CD4-positive, alpha-beta T cell treated with Interleukin-1 beta for 1 hour (primary cell): Measurements from ENCODE around the gene SRRM3.
A peak's percentile ranks its signal among the peaks of the same experiment; 100 is the strongest.
"Not testable (repeated sequence)": the region's sequence is repeated elsewhere in the genome, so short reads cannot be mapped to it uniquely, and the experiment has no call there.

Source experiments
- DNase-seq, 2 donors: peaks; one replicate each; pipeline ENCODE4 v3.0.0-alpha.2; 2020 to 2022

SRRM3 gene

DNA sequence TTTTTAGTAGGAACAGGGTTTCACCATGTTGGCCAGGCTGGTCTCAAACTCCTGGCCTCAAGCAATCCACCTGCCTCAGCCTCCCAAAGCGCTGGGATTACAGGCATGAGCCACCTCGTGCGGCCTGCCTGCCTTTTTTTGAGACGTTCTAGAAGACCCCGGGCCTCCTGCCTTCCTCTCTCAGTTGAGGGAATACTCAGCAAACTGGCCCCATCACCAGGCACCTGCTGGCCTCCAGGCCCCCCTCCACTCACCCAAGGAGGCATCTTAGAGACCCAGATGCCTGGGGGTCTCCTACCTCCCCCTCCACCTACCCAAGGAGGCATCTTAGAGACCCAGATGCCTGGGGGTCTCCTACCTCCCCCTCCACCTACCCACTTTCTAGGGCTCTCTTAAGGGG lies 91.2 kb downstream of the SRRM3 start:
- DNase-seq = not testable (repeated sequence)

DNA sequence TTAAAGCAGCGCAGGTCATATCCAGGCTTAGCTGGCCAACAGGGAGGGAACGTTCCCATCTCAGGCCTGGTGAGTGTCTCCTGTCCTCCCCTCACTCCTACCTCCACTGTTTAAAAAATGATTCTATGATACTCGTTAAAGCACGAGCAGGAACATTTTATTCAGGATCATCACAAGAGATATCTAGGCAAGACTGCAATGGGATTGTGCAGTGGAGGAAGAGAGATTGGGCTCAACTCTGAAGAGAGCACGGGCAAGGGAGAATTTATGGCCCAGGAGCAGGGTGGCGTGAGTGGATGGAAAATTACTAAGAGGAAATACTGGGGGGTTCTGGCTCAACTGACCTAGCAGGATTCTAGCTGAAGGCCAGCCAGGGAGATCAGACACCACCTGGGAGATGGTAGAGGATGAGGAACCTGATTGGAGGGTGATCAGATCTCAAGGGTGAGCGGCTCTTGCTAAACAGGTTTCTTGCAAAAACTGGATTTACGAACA lies 91.8 kb downstream of the SRRM3 start:
- no peak for DNase-seq

DNA sequence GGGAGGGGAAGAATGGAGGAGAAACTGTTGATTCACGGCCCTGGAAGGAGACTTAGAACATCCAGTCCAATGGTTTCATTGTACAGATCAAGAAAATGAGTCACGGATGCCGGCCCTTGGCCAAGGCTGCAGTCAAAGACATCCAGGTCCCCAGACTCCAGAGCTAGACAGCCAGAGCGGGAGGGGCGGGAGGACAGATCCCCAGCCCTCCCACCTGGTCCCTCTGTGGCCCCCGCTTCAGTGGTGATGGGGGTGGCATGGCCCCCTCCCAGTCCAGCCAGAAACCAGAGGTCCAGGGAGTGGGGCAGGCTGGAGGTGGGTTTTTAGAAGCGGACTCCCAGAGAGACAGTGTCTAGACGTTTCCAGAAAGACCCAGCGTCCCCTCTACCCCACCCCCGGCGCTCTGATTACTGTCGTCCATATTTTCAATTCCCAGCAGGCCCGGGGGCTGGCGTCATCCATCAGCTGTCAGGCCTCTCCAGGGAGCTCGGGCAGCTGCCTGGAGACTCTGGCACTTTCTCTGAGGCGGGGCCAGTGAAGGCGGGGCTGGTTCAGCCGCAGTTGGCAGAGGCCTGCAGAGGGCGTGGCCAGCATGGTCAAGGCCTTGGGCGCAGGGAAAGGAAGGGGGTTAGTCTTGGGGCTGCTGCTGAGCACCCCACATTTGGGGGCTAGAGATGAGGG lies 92.8 kb downstream of the SRRM3 start:
- DNase-seq = peak in 1 of 2 donors; percentile 52

DNA sequence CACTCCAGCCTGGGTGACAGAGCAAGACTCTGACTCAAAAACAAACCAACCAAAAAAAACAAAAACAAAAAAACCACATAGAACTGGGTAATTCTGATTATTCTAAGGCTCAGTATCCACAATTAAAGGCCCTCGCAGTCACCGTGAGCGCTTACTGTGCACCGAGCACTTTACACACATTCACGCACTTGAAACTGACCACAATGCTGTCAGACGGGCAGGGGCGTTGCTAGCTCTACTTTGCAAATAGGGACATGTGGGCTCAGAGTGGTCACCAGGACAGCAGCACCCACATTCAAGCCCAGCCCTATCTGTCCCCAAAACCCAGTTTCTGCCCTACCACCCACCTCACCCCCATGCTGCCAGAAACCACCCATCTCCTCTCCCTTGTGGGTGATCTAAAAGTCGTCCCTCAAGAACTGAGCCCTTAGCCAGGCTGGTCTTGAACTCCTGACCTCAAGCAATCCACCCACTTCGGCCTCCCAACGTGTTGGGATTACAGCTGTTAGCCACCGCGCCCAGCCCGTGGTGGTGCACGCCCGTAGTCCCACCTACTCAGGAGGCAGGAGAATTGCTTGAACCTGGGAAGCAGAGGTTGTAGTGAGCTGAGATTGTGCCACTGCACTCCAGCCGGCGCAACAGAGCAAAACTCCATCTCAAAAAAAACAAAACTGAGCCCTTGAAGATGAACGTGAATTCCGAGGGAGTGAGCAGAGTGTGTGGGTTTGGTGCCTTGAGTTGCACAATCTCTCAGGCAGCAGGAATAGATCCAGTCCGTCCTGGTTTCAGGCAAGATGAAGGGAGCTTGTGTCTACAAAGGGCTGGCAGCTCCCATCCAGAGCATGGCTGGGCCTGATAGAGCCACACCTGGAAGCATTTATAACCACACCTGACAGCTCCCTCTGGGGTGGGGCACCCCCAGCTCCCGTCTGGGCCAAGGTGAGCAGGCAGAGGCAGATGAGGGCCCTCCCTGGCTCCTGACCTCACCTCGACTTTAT lies 95.3 kb downstream of the SRRM3 start:
- no peak for DNase-seq

DNA sequence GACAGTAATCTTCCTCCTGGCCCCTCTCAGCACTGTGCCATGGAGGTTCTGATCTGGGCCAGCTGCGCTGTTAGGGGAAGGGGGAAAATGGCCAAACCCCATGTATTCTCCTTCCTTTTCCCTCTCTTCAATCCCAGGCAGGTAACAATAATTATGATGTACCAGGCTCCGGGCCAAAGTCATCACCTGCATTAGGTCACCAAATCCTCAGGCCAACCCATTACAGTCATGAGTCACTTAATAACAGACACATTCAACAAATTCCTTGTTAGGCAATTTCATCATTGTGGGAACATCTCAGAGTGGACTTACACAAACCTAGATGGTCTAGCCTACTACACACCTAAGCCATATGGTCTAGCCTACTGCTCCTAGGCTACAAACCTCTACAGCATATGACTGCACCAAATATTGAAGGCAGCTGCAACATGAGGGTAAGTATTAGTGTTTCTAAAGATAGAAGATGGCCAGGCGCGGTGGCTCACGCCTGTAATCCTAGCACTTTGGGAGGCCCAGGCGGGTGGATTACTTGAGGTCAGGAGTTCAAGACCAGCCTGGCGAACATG lies 98.6 kb downstream of the SRRM3 start:
- DNase-seq = no peak

DNA sequence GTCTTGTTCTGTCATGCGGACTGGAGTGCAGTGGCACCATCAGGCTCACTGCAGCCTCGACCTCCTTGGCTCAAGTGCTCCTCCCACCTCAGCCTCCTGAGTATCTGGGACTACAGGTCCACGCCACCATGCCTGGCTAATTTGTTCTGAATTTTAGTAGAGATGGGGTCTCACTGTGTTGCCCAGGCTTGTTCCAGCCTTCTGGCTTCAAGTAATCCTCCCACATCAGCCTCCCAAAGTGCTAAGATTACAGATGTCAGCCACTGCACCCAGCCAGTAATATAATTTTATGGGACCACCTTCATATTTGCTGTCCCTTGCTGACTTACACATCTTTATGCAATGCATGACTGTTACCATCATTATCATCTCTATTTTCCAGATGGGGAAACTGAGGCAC lies 99.3 kb downstream of the SRRM3 start:
- no peak for DNase-seq

DNA sequence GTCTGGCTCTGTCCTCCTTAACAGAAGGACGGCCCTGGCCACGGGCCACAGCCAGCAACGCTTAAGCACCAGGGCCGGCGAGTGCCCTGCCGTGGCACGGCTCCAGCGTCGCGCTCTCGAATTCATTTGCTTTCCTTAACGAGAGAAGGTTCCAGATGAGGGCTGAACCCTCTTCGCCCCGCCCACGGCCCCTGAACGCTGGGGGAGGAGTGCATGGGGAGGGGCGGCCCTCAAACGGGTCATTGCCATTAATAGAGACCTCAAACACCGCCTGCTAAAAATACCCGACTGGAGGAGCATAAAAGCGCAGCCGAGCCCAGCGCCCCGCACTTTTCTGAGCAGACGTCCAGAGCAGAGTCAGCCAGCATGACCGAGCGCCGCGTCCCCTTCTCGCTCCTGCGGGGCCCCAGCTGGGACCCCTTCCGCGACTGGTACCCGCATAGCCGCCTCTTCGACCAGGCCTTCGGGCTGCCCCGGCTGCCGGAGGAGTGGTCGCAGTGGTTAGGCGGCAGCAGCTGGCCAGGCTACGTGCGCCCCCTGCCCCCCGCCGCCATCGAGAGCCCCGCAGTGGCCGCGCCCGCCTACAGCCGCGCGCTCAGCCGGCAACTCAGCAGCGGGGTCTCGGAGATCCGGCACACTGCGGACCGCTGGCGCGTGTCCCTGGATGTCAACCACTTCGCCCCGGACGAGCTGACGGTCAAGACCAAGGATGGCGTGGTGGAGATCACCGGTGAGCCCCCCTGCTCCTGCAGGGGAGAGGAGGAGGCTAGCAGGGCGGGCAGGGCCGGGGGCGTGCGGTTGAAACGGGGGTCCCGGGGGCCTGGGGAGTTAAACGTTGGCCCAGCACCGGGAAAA lies 100.9 kb downstream of the SRRM3 start, which contains the start of gene HSPB1:
HSPB1 (plus strand) TSS at position 327 of the 855 bp plus-strand sequence; CDS start at position 367, 40 bp downstream.
- DNase-seq = peak; percentile 82 to 84

DNA sequence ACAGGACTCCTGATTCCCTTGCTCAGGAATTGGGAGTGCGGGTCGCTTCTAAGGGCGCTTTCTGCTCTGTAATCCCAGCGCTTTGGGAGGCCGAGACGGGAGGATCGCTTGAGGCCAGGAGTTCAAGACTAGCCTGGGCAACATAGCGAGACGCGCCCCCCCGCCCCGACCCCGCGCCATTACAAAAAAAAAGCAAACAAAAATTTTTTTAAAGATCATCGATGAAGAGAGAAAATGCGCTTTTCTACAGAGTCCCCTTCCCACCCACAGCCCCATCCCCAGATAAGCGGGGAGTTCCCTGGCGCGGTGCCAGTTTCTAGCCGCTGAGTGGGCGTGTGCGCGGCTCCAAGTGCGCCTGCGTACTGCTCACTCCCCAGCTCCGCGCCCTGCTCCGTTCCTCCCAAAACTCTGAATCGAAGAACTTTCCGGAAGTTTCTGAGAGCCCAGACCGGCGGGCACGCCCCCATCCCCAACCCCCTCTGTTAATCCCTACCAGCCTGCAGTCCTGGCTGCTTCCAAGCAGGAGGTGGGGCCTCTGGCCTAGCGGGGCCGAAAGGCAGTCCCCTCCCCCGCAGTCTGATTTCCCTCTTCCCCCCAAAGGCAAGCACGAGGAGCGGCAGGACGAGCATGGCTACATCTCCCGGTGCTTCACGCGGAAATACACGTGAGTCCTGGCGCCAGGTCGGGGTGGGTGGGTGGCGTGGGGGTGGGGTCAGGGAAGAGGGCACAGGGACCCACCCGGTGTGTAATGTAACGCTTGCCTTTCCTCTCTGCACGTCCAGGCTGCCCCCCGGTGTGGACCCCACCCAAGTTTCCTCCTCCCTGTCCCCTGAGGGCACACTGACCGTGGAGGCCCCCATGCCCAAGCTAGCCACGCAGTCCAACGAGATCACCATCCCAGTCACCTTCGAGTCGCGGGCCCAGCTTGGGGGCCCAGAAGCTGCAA lies 101.8 kb downstream of the SRRM3 start:
- DNase-seq = peak; percentile 79 to 81

DNA sequence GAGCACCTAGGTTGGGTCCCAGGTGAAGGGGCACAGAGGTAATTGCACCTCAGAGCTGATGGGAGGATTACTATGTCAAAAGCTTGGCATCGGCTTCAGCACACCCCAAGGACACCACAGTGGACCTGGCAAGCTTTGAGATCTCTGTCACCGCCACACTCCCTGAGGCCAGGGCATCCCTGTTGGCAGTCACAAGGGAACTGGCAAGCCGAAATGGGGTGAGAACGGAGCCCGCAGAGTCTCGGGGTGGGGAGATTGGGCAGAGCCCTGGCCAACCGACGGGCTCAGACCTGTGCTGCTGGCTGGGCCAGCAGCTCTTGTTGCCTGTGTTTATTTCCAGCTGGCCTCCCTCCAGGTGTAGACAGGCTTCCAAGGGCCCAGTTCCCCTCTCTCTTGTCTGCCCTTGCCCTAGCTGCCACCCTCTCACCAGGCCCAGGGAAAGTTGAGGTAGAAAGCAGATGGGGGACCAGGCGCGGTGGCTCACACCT lies 103.2 kb downstream of the SRRM3 start:
- no peak for DNase-seq

DNA sequence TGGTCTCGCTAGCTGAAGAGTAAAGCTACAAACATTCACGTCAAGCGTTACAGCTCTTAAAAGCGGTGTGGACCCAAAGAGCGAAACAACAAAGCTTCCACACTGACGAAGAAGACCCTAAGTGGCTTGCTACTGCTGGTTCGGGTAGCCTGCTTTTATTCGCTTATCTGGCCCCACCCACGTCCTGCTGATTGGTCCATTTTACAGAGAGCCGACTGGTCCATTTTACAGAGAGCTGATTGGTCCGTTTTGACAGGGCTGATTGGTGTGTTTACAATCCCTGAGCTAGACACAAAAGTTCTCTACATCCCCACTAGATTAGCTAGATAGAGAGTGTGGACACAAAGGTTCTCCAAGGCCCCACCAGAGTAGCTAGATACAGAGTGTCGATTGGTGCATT lies 107.2 kb downstream of the SRRM3 start:
- DNase-seq = not testable (repeated sequence)

DNA sequence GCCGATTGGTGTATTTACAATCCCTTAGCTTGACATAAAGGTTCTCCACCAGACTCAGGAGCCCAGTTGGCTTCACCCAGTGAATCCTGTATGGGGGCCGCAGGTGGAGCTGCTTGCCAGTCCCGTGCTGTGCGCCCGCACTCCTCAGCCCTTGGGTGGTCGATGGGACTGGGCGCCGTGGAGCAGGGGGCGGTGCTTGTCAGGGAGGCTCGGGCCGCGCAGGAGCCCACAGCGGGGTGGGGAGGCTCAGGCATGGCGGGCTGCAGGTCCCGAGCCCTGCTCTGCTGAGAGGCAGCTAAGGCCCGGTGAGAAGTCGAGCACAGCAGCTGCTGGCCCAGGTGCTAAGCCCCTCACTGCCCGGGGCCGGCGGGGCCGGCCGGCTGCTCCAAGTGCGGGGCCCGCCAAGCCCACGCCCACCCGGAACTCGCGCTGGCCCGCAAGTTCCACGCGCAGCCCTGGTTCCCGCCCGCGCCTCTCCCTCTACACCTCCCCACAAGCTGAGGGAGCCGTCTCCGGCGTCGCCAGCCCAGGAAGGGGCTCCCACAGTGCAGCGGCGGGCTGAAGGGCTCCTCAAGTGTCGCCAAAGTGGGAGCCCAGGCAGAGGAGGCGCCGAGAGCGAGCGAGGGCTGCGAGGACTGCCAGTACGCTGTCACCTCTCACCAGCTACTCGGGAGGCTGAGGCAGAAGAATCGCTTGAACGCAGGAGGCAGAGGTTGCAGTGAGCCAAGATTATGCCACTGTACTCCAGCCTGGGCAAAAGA lies 107.8 kb downstream of the SRRM3 start:
- DNase-seq = not testable (repeated sequence)

DNA sequence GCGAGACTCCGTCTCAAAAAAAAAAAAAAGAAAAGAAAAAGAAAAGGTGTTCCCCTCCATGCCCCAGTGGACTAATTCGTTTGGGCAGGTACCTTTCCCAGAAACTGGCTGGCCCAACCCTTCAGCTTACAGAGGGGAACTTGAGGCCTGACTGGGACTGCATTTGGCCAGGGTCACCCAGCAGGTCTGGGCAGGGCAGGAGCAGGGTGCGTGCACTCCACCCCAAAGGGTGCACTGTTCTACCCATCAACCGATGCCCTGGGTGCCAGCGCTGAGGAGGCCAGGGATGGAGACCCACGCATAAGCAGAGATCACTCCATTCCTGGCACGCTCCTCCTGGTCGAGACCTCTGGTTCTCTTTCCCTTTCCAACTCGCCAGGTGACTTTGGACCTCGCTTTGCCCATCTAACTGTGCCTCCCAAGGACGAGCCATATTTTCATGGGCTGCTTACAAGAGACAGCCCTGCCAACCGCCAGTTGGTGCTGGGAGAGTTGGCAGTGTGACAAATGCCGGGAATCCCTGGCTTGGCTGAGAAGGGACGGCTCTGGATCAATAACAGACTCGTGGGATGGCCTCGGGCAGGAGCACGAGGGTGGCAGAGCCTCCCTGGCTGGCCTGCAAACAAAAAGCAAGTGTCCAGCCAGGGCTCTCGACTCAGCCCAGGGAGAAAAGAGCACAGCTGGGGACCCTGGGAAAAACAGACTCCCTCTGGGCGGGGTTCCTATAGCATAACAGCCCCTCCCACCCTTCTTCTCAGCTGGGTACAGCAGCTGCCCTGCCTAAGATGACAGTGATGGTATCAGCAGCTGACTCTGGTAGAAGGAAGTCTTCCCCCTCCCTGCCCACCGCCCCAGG lies 108.6 kb downstream of the SRRM3 start:
- DNase-seq = no peak

DNA sequence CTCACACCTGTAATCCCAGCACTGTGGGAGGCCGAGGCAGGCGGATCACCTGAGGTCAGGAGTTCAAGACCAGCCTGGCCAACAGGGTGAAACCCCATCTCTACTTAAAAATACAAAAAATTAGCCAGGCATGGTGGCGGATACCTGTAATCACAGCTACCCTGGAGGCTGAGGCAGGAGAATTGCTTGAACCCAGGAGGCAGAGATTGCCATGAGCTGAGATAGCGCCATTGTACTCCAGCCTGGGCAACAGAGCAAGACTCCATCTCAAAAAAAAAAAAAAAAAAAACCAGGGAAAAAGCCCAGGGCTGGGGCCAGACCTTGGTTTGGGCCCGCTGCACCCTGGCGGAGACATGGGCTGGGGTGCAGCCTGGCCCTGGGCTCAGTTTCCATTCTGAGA lies 110.1 kb downstream of the SRRM3 start:
- not testable (repeated sequence) for DNase-seq

DNA sequence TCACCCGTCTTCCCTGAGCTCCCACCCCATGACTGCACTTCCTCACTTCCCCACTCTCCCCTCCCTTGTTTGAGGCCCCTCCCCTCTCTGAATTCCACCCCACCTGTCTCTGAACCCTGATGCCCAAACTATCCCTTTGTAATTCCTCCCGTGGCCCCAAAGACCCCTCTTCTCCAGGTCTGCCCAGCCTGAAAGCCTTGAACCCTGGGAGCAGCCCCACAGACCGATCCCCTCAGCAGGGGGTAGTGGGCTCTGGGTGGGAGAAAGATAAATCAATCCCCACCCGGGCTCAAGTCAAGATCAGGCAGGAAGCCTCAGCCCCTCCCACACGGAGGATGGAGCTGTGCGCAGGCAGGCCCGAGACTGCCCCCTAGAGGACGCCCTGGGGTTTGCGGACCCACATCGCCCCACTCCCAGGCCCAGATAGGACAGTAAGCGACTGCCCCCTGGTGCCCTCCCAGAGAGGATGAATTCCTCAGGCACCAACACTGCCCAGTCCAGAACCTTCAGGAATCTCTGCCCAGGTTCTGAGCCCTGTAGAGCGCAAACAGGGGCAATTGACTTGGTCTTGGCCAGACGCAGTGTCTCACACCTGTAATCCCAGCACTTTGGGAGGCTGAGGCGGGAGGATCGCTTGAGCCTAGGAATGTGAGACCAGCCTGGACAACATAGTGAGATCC lies 112.5 kb downstream of the SRRM3 start:
- DNase-seq = peak; percentile 95 to 96

DNA sequence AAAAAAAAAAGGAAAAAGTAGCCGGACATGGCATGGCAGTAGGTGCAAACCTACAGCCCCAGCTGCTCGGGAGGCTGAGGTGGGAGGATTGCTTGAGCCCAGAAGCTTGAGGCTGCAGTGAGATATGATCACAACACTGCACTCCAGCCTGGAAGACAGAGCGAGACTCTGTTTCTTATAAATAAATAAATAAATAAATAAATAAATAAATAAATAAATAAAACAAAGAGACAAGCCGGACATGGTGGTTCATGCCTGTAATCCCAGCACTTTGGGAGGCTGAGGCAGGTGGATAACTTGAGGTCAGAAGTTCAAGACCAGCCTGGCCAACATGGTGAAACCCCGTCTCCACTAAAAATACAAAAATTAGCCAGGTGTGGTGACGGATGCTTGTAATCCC lies 113.0 kb downstream of the SRRM3 start:
- not testable (repeated sequence) for DNase-seq

DNA sequence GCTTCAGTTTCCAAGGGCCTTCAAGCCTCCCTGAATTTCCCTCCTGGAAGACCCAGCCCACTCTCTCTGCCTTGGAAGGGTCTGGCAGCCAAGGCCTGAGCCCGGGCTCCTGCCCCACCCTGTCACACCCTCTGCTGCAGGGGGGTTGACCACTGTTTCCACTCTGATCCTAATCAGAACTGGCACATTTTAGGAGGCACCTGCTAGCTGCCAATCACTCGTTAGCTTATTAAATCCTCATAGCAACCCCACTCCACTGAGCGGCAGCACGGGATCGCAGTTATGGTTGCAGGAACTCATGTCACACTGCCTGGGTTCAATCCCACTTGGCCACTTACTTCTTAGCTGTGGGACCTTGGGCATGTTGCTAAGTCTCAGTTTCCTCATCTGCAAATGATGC lies 113.7 kb downstream of the SRRM3 start:
- no peak for DNase-seq

DNA sequence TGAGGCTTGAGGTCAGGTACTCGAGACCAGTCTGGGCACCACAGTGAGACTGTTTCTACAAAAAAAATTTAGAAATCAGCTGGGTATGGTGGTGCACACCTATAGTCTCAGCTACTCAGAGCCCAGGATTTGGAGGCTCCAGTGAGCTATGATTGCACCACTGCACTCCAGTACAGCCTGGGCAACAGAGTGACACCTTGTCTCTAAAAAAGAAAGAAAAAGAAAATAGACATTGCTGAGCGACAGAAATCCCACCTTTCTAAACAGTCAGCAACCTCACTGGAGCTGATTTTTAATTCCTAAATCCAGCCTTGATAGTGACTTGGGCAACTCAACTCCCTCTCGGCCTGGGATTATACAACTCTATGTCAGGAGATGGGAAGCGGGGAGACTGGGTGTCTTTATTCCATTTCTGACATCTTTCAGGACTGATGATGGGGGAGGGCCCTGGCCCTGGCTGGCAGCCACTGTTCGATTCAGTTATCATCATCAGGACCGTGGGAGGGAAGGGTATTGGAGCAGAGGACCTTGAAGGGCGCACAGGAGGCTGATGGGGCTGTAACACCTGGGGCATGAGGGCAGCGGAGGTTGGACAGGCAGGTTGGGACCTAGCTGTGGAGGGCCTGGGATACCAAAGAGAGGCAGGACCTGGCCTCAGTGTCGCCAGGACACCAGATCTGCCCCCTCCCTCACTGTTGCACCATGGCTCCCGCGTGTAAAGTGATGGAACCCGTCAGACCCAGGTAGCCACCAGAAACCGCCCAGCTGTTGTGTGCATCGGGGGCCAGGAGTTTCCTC lies 115.5 kb downstream of the SRRM3 start:
- no peak for DNase-seq
